Activated naive CD4-positive, alpha-beta T cell treated with Interleukin-2 at 50 U/mL for 16 hours (primary cell): Measurements from ENCODE around the gene CELSR3.
A peak's percentile ranks its signal among the peaks of the same experiment; 100 is the strongest.

Source experiments
- DNase-seq: peaks from one replicate; pipeline ENCODE4 v3.0.0-alpha.2; 2020

Gene CELSR3

DNA sequence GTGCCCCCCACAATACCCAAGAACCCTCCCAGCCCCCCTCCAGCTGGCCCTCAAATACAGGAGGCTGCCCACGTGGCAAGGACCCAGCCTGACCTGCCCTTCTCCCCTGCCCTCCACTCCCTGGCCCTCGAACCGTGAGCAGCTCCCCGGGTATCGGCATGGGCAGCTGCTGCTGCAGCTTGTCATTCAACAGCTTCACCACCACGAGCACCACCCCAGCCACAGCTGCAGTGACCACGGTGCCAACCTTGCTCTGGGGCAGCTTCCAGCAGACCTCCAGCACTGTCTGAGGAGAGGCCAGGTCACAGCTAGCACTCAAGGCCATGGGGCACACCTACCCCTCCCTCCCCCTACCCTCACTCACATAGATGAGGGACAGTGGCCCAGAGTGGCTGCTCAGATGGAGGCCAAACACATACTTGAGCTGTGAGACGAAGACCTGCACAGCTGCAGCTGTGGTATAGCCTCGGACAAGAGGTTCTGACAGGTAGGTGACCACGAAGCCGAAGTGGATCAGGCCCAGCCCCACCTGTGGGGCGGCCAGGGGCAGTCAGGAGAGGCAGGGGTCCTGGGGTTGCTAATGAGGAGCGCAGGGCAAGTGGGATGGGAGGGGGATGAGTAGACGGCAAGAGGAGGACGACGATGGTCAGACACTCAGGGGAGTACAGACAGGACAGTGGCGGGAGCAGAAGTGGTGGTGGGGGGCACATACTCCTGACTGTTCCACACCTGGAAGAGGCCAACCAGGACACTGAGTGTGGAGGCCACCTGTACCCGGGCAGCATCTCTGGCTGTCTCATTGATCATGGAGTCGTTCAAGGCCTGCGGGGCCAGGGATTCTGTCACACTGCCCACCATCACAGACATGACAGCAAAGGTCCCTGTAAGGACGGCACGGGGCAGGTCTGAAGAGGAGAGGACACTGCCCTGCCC lies 30.9 kb downstream of the CELSR3 start:
- DNase-seq, result no peak

DNA sequence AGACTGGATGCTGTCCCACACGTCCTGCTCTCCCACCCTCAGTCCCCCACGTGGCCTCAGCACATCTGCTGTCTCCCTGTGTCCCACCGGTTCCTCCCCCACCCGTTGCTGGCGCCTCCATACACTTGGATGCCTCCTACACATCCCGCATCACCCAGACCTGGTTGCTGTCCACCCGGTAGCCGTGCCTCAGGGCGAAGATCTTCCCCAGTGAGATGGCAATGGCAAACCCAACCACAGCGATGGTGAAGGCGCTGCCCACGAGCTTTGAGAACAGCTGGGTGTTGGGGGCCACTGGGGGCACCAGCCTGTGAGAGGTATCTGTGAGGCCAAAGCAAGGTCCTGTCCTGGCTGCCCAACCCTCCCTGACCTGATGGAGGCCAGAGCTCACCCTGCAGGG lies 31.9 kb downstream of the CELSR3 start:
- no peak for DNase-seq

DNA sequence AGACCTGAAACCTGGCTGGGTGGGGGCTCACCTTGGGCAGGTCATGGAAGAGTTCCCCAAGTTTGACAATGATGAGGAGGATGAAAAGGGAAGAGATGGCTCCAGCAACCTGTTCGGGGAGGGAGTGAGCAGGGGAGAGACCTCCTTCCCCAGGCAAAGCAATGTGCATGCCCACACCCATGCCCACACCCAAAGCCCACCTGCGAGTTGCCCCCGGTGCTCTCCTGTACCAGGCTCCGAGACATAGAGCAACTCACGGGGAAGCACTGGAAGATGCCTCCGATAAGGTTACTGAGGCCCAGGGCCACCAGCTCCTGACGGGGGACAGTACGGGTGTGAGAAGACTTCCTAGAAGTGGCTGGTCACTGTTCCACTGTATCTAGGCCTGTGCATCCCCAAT lies 32.3 kb downstream of the CELSR3 start:
- no peak for DNase-seq

DNA sequence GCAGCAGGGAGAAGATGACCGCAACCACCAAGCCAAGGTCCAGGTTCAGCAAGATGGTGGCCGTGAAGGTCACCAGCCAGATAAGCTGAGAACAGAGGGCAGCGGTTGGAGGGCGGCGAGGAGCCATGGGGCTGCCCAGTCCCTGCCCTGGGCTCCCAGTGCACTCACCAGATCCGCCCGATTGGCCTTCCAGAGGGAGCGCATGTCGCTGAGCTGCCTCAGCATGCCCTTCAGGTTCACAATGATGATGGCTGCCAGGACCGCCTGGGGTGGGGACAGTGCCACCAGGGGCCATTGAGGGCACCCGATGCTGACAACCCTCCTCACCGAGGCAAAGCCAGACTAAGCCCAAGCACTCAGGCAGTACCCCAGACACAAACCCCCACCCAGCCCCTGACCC lies 32.8 kb downstream of the CELSR3 start:
- no peak for DNase-seq

DNA sequence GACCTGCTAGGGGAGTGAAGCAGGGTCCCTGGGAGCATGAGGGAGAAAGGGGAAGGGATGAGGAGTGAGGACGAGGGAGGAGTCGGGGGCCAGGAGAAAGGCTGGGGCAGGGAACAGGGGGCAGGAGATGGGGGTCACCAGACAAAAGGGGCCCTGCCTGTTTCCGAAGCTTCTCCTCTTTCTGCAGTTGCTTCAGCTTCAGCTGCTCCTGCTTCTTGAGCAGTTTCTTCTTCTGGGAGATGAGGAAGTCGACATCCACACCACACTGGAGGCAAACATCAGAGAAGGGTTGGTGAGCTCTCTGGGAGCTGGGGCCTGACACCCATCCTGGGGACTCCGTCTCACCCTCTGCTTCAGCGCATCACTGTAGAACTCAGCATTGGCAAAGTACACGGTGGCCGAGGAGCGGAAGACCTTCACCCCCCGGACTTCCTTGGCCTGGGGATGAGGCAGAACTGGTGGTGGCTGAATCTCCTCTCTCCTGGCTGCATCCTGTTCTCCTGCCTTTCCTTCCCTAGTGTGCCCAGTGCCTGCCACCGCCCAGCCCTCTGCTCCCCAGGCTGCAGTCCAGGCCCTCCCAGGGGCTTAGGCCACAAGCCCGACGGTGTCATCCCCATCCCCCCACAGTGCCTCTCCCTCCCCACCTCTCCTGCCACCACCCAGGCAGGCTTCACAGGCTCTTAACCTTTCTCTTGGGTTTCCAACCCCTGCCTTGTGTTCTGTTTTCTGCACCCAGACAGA lies 34.2 kb downstream of the CELSR3 start:
- no peak for DNase-seq

DNA sequence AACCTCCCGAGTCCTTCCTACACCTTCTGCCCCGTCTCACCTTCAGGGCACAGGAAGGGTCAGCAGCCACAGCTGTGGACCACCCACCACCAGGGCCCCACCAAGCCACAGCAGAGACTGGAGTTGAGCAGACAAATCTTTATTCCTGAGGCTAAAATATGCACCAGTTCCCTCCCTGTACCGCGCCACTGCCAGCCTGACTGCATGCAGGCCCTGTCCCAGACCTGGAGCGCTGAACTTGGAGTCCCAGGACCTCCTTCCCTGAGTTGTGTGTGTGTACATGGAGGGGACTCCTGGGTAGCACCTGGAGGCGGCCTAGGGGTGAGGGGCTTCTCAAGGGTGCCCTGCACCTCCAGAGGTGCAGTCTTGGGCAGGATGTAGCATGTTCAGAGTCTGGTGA lies 37.1 kb downstream of the CELSR3 start:
- DNase-seq, result no peak

DNA sequence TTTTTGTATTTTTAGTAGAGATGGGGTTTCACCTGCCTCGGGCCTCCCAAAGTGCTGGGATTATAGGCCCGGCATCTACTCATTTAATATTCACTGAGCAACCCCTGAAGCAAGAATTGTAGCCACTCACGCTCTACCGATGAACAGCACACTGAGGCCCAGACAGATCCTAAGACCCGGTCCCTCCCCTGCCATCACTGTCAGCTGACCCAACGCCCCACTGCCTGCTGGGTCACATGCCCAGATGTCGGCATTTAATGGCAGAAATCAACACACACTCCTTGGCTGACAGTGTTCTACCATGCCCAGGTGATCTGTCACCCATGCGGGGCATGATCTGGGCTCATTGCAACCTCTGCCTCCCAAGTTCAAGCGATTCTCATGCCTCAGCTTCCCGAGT lies 37.9 kb downstream of the CELSR3 start:
- DNase-seq, result no peak

DNA sequence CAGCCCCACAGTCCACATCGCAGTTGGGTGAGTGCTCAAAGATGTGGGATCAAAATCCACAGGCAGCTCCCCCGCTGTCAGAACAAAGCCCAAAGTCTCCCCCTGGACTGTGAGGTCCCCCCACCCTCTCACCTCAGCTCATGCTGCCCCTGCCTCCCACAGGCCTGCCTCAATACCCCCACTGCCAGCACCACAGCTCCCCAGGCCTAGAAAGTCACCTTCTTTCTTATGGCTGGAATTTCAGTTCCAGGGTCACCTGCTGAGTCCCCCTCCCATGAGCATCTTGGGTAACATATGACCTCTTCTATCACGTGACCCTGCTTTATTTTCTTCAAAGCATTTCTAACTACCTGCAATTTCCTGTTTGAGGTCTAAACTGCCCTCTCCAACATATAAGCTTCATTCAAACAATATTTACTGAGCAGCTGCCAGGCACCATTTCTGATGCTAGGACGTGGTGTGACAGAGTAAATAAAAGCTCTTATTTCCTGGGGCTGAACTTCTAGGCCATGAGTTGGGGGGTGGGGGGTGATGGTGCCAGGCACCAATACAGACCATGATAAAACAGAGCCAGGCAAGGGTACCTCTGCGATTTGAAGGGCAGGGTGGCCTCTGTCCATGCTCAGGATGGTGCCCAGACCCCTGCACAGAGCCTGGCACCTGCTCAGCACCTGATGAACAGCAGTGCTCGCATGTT lies 38.7 kb downstream of the CELSR3 start:
- no peak for DNase-seq

DNA sequence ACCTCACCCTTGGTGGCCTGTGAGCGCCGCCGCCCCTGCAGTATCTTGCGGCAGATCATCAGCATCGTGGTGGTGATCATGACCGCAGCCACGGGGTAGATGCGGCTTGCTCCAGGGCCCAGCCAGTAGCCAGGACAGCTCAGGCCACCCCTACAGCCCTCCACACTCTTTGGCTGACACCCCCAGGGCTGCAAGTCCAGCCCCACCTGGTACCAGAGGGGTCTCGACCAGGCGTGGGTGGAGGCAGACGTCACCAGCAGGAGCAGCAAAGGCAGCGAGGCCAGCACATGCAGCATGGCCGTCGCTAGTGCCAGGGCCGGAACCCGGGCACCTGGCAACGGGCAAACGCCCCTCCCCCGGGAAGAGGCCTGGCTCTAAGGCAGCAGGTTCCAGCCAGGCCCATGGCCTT lies 41.2 kb downstream of the CELSR3 start, which contains the start of gene TMEM89:
TMEM89 (minus strand) TSS at position 309 of the 409 bp plus-strand sequence; CDS start at position 296, 13 bp downstream.
- no peak for DNase-seq

DNA sequence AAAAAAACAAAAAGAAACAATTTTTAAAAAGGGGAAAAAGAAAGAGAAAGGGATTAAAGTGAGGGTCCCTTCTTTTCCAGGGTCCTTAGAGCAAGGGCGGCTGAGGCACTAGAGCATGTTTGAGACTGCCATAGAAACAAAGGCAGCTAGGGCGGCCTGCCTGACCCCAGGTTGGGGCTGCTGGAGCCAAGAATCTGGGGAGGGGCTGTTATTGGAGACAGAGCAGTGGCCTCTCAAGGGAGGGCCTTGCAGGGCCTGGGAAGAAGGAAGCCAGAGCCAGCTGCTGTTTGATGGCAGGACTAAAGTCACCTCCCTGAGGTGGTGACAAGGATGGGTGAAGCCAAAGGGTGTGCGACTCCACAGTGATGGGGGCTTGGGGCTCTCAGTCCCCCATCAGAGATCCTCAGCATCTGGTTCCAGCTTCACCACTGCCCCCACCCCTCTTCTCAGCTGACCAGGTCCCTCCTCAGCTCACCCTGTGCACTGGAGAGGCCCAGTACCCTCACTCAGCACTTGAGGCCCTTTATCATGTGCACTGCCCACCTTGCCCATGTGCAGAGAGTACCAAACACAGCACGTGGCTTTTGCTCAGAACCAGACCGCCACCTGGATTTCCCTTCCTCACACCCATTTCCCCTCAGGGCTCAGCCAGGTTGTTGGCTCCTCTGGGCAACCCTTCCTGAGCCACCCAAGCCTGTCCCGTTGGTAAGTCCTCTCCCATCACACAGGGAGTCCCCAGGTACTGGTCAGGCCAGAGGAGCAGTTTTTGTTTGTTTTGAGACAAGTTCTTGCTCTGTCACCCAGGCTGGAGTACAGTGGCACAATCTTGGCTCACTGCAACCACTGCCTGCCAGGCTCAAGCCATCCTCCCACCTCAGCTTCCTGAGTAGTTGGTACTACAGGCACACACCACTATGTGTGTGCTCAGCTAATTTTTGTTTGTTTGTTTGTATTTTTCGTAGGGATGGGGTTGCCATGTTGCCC lies 42.9 kb downstream of the CELSR3 start:
- no peak for DNase-seq

DNA sequence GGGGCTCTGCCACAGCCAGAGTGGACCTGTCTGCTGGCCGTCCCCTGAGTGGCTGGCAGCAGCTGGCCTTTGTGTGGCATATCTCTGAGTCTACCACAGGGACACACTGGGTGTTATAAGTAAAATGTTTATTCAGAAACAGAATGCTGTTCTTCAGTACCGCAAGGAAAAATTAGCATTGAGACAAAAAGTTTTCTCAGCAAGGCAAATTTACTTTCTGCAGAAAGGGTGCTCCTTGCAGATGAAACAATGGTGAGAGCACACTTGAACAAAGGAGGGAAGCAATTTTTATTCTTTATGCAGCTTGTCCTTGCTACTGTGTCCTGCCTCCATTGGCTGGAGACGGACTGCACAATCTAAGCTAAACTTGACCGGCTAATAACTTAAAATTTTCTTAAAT lies 45.1 kb downstream of the CELSR3 start:
- no peak for DNase-seq

DNA sequence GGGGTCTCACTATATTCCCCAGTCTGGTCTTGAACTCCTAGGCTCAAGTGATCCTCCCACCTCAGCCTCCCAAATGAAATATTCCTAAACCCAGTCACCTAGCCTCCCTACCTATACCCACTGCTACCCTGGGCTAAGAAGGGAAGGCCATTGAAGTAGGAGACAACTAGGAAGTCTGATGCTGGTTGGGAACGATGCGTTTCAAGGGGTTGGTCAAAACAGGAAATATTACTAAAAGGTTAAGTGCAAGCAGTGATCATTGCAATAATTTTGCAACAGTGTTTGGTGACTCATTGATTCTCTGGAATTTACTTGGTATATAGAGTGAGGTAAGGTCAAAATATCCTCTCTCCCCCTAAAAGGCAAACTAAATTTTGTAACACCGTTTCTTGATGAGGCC lies 48.6 kb downstream of the CELSR3 start:
- DNase-seq, result no peak

DNA sequence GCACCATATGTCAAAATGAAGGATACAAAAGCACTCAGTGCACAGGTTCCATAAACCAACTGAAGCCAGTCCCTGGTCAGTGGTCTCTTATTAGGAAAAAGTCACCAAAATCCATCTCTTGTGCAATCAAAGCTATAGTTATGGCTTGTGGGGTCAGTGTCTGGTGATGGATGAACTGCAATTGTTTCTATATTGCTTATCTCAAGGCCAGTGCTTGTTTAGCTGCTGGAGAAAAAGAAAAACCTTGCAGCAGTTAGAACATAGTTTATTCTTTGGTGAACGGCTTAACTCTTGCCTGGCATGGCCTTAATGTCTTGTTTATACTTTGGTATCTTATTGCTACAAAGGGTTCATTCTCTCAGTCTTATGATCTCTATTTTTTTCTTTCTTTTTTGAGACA lies 50.4 kb downstream of the CELSR3 start:
- no peak for DNase-seq

DNA sequence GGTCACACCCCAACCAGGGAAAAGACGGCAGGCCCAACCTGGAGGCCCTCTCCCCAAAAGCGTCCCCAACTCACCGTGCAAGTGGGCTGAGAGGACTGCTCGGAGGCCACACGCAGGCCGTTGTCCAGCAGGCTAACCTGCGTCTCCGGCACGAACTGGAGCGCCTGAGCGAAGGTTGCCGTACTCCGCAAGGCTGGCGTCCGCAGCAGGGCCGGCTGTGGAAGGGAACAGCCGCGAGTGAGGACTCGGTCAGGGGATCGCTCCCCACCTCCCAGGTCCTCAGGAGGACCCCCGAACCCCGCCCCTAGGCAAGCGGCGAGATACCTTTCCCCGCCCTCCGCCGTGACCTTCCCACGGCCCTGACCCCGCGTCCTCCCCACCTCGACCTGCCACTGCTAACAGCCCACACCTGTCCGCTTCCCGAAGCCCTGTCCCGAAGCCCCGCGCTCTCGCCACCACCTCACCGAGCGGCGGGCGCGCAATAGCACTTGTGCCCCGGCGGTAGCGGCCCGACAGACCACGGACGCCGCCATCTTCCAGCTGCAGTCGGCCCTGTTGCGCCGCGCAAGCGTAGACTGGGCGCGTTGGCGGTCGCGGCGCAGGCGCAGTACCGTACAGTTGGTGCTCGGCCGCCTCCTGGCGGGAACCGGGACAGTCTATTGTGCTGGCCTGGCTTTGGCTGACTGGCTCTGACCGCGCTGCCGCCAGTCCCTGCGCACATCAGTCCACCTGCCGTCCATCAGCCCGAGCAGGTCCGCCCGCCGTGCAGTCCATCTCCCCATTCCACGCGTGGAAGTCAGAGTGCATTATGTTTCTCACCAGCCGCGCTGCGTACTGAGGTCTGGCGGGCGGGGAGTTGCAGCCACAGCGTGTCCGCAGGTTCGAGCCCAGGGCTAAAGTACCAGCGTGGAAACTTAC lies 53.3 kb downstream of the CELSR3 start, which contains the start of gene UQCRC1:
UQCRC1 (minus strand) TSS at position 559 of the 918 bp plus-strand sequence; CDS start at position 533, 26 bp downstream.
- DNase-seq, result peak; percentile 92

DNA sequence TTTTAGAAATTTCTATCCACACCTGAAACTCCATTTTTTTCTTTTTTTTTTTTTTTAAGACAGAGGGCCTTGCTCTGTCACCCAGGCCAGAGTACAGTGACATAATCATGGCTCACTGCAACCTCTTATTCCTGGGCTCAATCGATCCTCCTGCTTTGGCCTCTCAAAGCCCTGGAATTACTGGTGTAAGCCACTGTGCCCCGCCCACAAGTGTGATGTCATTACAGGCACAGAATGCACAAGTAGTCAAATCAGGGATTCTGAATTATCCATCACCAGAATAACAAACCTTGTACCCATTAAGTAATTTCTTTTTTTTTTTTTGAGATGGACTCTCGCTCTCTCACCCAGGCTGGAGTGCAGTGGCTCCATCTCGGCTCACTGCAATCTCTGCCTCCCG lies 55.2 kb downstream of the CELSR3 start:
- DNase-seq, result peak; percentile 10

DNA sequence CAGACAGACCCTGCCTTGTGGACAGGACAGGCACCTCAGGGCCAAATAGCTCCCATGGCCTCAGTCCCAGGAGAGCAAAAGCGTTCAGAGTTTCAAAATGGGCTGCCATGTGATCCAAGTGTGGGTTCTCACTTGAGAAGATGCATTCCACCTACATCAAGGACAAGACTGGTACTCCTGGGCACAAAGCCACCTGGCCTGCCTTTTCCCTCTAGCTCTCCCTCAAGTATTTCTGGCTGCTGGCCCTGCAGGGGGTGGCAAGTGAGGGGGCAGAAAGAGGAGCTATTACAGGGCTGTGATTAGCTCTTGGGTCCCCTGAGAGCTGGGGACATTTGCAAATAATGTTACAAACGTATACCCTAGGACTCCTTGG lies 61.1 kb downstream of the CELSR3 start:
- no peak for DNase-seq

DNA sequence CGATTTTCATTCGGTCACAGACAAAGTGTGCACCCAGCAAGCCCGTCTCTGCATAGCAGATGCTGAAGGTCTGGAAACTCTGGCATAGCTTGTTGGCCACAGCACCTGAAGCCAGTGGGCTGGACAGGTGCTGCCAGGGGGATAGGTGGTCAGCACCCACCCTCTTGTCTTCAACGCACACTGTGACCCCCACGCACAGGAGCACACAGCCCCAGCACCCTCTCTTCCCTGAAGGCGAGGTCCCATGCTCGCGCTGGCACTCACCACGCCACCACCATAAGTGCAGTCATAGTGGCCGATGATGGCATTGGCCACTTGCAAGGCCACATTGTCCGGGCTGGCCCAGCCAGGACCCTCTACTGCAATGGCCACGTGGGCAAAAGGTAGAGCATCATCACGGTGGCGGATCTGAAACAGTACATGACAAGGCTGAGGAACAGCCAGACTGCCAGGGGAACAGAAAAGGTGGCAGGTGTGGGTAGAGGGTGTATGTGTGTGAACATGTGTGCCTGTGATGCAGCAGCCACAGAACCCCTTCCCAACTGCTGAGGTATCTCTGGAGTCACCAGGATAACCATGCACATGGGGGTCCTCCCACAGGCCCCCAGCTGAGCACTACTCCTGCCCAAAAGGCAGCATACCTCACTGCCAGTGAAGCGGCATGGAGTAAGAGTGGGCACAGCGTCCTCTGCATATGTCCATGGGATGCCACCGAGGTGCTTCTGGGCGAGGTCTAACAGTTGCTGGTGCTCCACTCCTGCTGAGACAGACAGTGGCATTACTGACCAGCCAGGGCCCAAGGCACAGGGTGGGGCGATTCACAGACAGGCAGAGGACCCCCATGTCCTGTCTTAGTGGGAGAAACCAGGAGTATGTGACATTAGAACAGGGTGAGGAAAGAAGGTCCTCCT lies 61.7 kb downstream of the CELSR3 start:
- DNase-seq, result no peak

DNA sequence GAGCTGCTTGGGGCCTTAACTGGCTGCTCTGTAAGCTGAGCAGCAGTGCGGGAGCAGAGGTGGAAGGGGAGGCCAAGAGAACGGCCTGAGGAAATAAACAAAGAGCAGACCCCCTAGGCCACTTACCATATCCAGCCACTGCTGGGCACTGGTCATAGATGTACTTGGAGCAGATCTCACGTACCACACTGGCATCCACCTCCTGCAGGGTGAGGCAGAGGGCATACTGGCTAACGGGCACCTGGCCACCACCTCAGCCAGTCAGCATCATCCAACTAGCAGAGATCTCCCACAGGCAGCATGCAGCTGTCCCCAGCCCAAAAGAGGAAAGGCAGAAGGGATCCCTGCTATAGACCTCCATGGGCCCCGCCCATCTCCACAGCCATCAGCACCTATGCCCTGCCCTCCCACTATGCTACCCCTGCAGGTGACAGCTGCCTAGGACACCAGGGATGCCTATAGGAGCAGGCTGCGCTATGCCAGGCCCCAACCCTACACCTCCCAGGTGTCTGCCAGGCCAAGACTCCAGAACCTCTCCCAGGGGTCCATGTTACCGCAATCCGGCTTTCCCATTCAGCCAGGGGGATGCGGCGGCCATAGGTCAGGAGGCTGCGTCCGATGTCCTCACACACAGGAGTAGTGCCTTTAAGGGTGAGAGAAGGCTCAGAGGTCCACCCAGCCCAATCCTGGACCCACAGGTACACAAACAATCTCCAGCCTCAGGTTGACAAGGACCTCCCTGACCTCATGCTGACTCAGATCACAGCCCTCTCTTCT lies 63.0 kb downstream of the CELSR3 start:
- no peak for DNase-seq

DNA sequence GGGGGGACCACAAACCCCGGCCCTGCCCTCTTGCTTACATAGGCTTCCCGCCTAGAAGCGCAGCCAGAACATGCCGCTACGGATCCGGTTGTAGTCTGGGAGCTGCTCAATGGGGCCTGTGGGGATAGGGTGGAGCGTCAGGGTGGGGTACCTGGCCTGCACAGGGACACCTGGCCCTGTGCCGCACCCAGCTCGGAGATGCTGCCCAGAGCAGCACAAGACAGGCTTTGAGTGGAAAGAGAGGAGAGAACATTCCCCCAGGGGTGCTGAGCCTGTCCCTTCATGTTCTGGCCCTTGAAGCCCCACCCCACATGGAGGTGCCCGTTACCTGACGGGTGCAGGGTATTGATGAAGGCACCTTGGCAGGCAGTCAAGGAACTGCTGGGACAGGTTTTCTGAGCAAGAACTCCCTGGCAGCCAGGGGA lies 63.6 kb downstream of the CELSR3 start:
- no peak for DNase-seq
